ENCODE data around the gene KDELR3. TPM values are rescaled to one million over a fixed set of nuclear protein-coding genes. Genes with fewer than 3 reads are reported as not detected.
"Not testable (repeated sequence)": the region's sequence is repeated elsewhere in the genome, so short reads cannot be mapped to it uniquely, and the experiment has no call there.

The KDELR3 gene
- total RNA-seq, 1 donor from 2014 or later: 45.3 TPM

- no peak for DNase-seq
Observed at GRCh38 chr22:38456841-38457699, 10.8 kb upstream of the KDELR3 start.

- no peak for DNase-seq
Observed at GRCh38 chr22:38460426-38460840, 7.5 kb upstream of the KDELR3 start.

- no peak for DNase-seq
Observed at GRCh38 chr22:38461057-38461413, 6.9 kb upstream of the KDELR3 start.

GRCh38 chr22:38461414-38462081 is 6.3 kb upstream of the KDELR3 start:
- DNase-seq: peak; percentile 88

GRCh38 chr22:38462960-38463784 is 4.7 kb upstream of the KDELR3 start:
- peak; percentile 39 for DNase-seq

- no peak for DNase-seq
Observed at GRCh38 chr22:38464992-38465672, 2.8 kb upstream of the KDELR3 start.

GRCh38 chr22:38465673-38466490 is 2.0 kb upstream of the KDELR3 start:
- no peak for DNase-seq

GRCh38 chr22:38467438-38467903 is 425 bp upstream of the KDELR3 start:
- DNase-seq: no peak

- DNase-seq: peak; percentile 26
Observed at GRCh38 chr22:38468443-38469305, 778 bp downstream of the KDELR3 start.

- DNase-seq: no peak
Observed at GRCh38 chr22:38469306-38469781, 1.4 kb downstream of the KDELR3 start.

GRCh38 chr22:38470179-38470578 is 2.3 kb downstream of the KDELR3 start:
- not testable (repeated sequence) for DNase-seq

- no peak for DNase-seq
Observed at GRCh38 chr22:38471237-38471636, 3.3 kb downstream of the KDELR3 start.

GRCh38 chr22:38474003-38474607 is 6.2 kb downstream of the KDELR3 start:
- no peak for DNase-seq

- DNase-seq: no peak
Observed at GRCh38 chr22:38477585-38477984, 9.7 kb downstream of the KDELR3 start.

GRCh38 chr22:38479096-38479837 is 11.4 kb downstream of the KDELR3 start:
- no peak for DNase-seq

GRCh38 chr22:38481162-38481870 is 13.4 kb downstream of the KDELR3 start:
- DNase-seq: no peak

GRCh38 chr22:38481871-38482332 is 14.0 kb downstream of the KDELR3 start:
- DNase-seq: no peak

GRCh38 chr22:38482662-38483308 is 14.9 kb downstream of the KDELR3 start:
- DNase-seq: no peak

Data from dermis blood vessel endothelial cell (primary cell).